WI38 (cell line): ENCODE data around the gene BCL2L13.

Experiments used
- H3K4me3 ChIP-seq: 2 replicates; pipeline ENCODE4 v1.5.1; 2011; ENCODE audit warnings: low read depth, mild to moderate bottlenecking, control low read depth, low read length
- TF ChIP-seq, protein P1 (sequence below): IDR thresholded peaks from 2 replicates; pipeline ENCODE4 v1.5.1; 2012; ENCODE audit warnings: low read depth, mild to moderate bottlenecking, control low read depth, low read length

The BCL2L13 gene

DNA sequence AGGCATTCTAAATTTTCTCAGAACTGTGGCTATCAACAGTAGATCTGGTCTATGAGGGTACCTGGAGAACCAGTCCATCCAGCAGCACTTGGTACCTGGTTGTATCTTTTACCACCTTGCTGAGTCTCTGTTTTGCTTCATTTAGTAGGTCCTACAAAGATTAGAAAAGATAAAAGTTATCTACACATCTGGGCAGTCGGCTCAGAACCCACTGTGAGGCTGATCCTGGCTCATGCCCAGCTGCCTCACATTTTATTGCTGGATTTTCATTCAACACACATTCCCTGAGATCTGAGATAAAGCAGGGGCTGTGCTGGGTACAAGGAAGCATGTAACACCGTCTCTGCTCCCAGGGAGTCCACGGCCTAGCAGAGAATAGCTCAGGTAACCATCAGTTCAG is 37.5 kb upstream of the BCL2L13 start:
- TF ChIP-seq, protein P1, sequence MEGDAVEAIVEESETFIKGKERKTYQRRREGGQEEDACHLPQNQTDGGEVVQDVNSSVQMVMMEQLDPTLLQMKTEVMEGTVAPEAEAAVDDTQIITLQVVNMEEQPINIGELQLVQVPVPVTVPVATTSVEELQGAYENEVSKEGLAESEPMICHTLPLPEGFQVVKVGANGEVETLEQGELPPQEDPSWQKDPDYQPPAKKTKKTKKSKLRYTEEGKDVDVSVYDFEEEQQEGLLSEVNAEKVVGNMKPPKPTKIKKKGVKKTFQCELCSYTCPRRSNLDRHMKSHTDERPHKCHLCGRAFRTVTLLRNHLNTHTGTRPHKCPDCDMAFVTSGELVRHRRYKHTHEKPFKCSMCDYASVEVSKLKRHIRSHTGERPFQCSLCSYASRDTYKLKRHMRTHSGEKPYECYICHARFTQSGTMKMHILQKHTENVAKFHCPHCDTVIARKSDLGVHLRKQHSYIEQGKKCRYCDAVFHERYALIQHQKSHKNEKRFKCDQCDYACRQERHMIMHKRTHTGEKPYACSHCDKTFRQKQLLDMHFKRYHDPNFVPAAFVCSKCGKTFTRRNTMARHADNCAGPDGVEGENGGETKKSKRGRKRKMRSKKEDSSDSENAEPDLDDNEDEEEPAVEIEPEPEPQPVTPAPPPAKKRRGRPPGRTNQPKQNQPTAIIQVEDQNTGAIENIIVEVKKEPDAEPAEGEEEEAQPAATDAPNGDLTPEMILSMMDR = no peak
- H3K4me3 ChIP-seq = no peak overlapping the region

DNA sequence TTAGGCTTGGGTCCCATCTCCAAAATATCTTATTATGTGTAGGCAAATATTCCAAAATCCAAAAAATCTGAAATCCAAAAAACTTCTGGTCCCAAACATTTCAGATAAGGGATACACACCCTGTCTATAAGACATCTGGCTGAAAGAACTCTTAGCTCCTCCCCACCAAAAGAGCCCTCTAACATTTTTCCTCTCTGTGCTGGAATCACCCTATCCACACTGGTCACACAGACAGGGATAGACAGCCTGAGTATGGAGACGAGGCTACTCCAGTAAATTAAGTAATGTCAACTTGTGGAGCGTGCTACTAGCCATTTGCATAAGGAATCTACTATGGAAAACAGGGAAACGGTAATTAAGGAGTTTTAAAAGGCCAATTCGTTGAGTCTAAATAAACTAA is 34.9 kb upstream of the BCL2L13 start:
- TF ChIP-seq, protein P1 = no peak
- no peak overlapping the region for H3K4me3 ChIP-seq

DNA sequence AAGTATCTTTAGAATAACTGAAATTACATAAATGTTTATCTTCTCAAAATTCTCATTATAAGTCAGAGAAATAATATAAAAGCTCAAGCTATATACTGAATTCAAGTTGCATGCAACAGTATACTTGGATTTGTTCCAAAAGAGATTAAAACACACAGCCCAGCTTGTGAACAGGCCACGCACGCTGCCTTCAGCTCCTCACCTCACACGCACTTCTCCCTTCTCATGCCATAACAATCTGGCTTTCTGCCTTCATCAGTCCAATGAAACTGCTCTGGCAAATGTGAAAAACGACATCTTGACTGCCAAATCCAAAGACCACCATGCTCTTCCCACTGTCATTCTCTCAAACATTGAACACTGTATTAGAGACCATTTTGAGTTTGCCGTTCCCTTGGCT is 32.1 kb upstream of the BCL2L13 start:
- H3K4me3 ChIP-seq = no peak overlapping the region
- TF ChIP-seq, protein P1 = no peak

DNA sequence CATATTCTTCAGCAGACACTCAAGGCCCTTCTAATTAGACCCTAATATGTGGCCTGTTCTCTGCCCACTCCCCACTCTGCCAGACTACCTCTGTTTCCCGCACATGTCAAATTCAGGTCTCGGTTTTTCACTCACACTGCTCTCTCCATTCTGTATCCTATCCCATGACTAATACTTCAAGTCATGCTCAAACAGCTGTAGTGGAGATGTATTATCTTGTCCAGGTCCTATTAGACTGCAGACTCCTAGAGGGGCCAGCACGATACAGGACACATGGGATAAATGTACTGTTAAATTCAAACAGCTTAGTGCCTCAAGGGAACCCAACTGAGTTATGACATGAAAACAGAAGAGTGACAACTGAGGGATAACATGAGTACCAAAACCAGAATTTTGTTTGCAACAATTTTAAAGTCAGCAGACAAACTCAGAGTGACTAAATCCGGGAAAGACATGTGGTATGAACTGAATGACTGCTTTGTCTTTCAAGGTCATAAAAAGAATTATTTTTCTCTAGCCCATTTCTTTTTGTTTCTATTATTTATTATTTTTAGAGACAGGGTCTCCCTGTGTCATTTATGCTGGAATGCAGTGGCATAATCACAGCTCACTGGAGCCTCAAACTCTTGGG is 30.6 kb upstream of the BCL2L13 start:
- H3K4me3 ChIP-seq = no peak overlapping the region
- TF ChIP-seq, protein P1 = no peak

DNA sequence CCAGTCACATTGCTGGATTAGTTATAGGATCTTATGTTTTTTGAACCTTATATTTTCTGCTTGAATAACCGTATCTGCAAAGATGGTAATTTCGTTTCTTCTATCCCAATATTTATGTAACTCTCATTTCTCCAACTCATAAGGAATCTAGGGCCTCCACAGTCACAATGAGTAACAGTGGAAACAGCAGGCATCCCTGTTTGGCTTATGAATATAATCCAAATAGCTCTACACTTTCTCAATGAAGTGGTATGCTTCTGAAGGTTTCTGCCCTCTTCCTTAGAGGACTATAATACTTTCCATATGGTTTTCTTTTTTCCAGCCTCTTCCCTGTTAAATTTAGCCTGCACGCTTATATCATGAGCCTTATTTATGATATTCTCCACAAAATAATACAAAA is 26.5 kb upstream of the BCL2L13 start:
- H3K4me3 ChIP-seq = no peak overlapping the region
- TF ChIP-seq, protein P1 = no peak

DNA sequence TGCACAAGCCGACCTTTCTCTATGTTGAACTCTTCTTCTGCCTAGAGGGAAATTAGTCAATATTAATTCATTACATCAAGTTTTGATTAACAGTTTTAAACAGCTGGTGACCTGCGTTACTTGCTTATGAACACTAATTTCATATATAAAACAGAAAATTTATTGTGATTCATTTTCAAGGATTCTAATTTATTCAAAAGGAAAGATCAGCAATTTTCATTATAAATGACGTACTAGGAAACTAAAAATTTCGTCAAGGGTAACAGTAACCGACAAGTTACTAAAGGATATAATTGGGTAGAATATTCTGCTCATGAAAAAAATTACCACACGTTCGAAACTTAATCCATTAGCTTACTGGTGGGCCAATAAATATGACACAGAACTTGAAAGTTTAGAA is 25.3 kb upstream of the BCL2L13 start:
- no peak overlapping the region for H3K4me3 ChIP-seq
- TF ChIP-seq, protein P1 = no peak

DNA sequence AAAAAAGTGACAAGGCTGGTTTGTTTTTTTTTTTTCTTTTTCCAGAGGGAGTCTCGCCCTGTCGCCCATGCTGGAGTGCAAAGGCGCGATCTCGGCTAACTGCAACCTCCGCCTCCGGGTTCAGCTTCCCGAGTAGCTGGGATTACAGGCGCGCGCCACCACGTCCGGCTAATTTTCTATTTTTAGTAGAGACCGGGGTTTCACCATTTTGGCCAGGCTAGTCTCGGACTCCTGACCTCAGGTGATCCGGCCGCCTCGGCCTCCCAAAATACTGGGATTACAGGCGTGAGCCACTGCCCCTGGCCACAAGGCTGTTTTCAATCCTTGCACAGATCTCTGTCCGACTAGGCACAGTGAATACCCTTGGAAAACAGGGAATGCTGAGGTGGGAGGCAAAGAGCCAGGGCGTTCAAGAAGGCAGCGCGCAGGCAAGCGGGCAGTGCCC is 10.6 kb upstream of the BCL2L13 start:
- TF ChIP-seq, protein P1 = no peak
- H3K4me3 ChIP-seq = peak overlapping the region; percentile 100
